Fibroblast of lung (primary cell): ENCODE measurements around the gene JAKMIP1. TPM values are rescaled to one million over a fixed set of nuclear protein-coding genes. Genes with fewer than 3 reads are reported as not detected.

Experiments
- DNase-seq, 2 donors: peaks; one replicate each; pipeline versions ENCODE4 v3.0.0 to v3.0.0-alpha.2; 2010; ENCODE audit warnings: low read depth in 2 of 2
- H2AFZ ChIP-seq: 2 replicates; pipeline ENCODE4 v1.5.1; 2012; ENCODE audit warnings: low read length, control low read depth, inconsistent platforms
- H3K27ac ChIP-seq: 2 replicates; pipeline ENCODE4 v1.5.1; 2011; ENCODE audit warnings: low read length, control low read depth; ENCODE audit not compliant: insufficient read depth
- H3K27me3 ChIP-seq: 2 replicates; pipeline ENCODE4 v1.5.1; 2011; ENCODE audit warnings: mild to moderate bottlenecking, low read length; ENCODE audit not compliant: control insufficient read depth, insufficient read depth
- H3K36me3 ChIP-seq: 2 replicates; pipeline ENCODE4 v1.5.1; 2011; ENCODE audit warnings: low read length; ENCODE audit not compliant: control insufficient read depth, insufficient read depth
- H3K4me1 ChIP-seq: 2 replicates; pipeline ENCODE4 v1.5.1; 2011; ENCODE audit warnings: low read length; ENCODE audit not compliant: control insufficient read depth, insufficient read depth; ENCODE audit errors: extremely low read depth
- H3K4me2 ChIP-seq: 2 replicates; pipeline ENCODE4 v1.5.1; 2011; ENCODE audit warnings: low read length, control low read depth; ENCODE audit not compliant: insufficient read depth; ENCODE audit errors: extremely low read depth
- H3K4me3 ChIP-seq, 4 experiments: fragments of 200-600 bp in 1 of 4; sonication (generic) in 1 of 4; replicated peaks in 1 of 4; 2 replicates each; pipeline ENCODE4 v1.5.1; 2011 to 2016; ENCODE audit warnings: low read length in 4 of 4, low read depth in 3 of 4, mild to moderate bottlenecking in 3 of 4, control low read depth in 2 of 4, inconsistent platforms in 1 of 4, mixed read lengths in 1 of 4; ENCODE audit not compliant: insufficient read depth in 1 of 4; ENCODE audit errors: control extremely low read depth in 1 of 4
- H3K79me2 ChIP-seq: 2 replicates; pipeline ENCODE4 v1.5.1; 2012; ENCODE audit warnings: mild to moderate bottlenecking, low read length, inconsistent platforms; ENCODE audit not compliant: control insufficient read depth, insufficient read depth
- H3K9ac ChIP-seq: 2 replicates; pipeline ENCODE4 v1.5.1; 2011; ENCODE audit warnings: mild to moderate bottlenecking, low read length, control low read depth; ENCODE audit not compliant: insufficient read depth
- H3K9me3 ChIP-seq: 2 replicates; pipeline ENCODE4 v1.5.1; 2012; ENCODE audit warnings: low read depth, low read length; ENCODE audit not compliant: control insufficient read depth, insufficient read depth
- H4K20me1 ChIP-seq: 2 replicates; pipeline ENCODE4 v1.5.1; 2011; ENCODE audit warnings: low read length; ENCODE audit not compliant: control insufficient read depth, insufficient read depth; ENCODE audit errors: extremely low read depth
- EZH2 ChIP-seq: IDR thresholded peaks from 2 replicates; pipeline ENCODE4 v1.5.1; 2012; ENCODE audit warnings: low read length, control low read depth, mild to moderate bottlenecking; ENCODE audit errors: missing control alignments
- polyA plus RNA-seq, 2 donors: library from polyadenylated mRNA; depleted of rRNA in 1 of 2; stranded (reverse) in 1 of 2; unstranded in 1 of 2; fragments of >200 nt; gene quantifications; 2 replicates each; pipeline ENCODE4 v1.2.1, GENCODE V29; 2011 to 2012; ENCODE audit warnings: missing spikeins in 1 of 2
- total RNA-seq: library from RNA; depleted of rRNA; stranded (reverse); fragments of >200 nt; gene quantifications from 2 replicates; pipeline ENCODE4 v1.2.1, GENCODE V29; 2014
- TF ChIP-seq, protein P1 (sequence below), 2 donors: IDR thresholded peaks in 1 of 2; conservative IDR thresholded peaks in 1 of 2; 1 replicate in 1 of 2; 2 replicates in 1 of 2; pipeline ENCODE4 v1.5.1; 2011 to 2012; ENCODE audit warnings: low read length in 2 of 2, control low read depth in 1 of 2, inconsistent platforms in 1 of 2, low read depth in 1 of 2, mild to moderate bottlenecking in 1 of 2

JAKMIP1 gene
- total and polyA plus RNA-seq, 2 donors (not counting 1 experiment from before 2014, with no cell fraction given), result not detected

DNA sequence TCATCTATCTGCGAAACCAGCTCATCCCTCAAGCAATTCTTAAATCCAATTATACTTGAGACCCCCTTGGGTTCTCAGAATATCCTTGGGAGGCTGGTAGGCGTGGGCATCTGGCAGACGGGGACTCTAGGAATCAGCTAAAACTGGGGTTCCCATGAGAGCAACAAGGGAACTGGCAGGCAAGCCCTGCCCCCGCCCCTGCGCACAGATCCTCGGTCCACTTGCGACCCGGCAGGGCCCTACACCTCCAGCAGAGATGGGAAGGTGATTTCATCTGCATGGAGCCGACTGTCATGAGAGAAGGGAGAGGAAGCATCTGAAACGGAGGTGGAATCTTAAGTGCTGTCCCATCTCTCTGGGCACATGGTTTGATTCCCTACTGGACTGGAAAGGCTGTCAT is 172.2 kb downstream of the JAKMIP1 start:
- Histone ChIP-seq H3K36me3 (no peaks in the 10 kb centered on the region), H3K4me3 (no peak overlapping the region), H4K20me1 (no peaks in the 10 kb centered on the region), H3K4me2 (no peak overlapping the region), H3K4me1 (no peaks in the 10 kb centered on the region), H3K9me3 (no peaks in the 10 kb centered on the region), H3K79me2 (no peaks in the 10 kb centered on the region), H3K9ac (no peak overlapping the region), H3K27me3 (no peaks in the 10 kb centered on the region), H3K27ac (no peak overlapping the region), H2AFZ (no peak overlapping the region)
- TF ChIP-seq EZH2, result no peak
- TF ChIP-seq, protein P1, sequence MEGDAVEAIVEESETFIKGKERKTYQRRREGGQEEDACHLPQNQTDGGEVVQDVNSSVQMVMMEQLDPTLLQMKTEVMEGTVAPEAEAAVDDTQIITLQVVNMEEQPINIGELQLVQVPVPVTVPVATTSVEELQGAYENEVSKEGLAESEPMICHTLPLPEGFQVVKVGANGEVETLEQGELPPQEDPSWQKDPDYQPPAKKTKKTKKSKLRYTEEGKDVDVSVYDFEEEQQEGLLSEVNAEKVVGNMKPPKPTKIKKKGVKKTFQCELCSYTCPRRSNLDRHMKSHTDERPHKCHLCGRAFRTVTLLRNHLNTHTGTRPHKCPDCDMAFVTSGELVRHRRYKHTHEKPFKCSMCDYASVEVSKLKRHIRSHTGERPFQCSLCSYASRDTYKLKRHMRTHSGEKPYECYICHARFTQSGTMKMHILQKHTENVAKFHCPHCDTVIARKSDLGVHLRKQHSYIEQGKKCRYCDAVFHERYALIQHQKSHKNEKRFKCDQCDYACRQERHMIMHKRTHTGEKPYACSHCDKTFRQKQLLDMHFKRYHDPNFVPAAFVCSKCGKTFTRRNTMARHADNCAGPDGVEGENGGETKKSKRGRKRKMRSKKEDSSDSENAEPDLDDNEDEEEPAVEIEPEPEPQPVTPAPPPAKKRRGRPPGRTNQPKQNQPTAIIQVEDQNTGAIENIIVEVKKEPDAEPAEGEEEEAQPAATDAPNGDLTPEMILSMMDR (conservative IDR thresholded peaks at IDR 0.05 in 1 of 2, IDR thresholded peaks at IDR 0.05 in 1 of 2; ENCODE audit: low read depth in 1 of 2, low read length in 2 of 2), result no peak
- DNase-seq, result no peak

DNA sequence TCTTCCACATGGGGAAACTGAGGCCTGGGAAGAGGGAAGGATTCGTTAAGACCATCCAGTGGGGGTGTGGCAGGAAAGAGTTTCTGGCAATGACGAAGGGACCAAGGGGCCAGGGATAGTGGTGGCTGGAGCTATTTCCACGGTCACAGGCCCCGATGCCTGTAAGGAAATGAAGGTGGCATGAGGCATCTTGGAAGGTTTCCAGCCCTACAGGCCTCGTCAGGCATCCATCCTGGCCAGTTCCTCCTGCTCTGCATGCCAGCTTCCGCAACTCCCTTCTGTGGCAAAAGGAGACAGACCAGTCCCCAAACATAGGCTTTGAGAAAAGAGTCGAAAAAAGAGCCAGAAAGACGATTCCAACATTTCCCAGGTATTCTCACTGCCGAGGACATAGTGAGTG is 173.0 kb downstream of the JAKMIP1 start:
- H3K4me1 ChIP-seq, result no peaks in the 10 kb centered on the region
- no peak for DNase-seq
- no peak overlapping the region for H2AFZ ChIP-seq
- H3K9ac ChIP-seq, result no peak overlapping the region
- H3K27ac ChIP-seq, result no peak overlapping the region
- H3K4me3 ChIP-seq, result no peak overlapping the region
- H4K20me1 ChIP-seq, result no peaks in the 10 kb centered on the region
- no peak overlapping the region for H3K4me2 ChIP-seq
- no peaks in the 10 kb centered on the region for H3K9me3 ChIP-seq
- no peaks in the 10 kb centered on the region for H3K79me2 ChIP-seq
- TF ChIP-seq, protein P1 (conservative IDR thresholded peaks at IDR 0.05 in 1 of 2, IDR thresholded peaks at IDR 0.05 in 1 of 2; ENCODE audit: low read depth in 1 of 2, low read length in 2 of 2), result no peak
- TF ChIP-seq EZH2, result no peak
- no peaks in the 10 kb centered on the region for H3K27me3 ChIP-seq
- H3K36me3 ChIP-seq, result no peaks in the 10 kb centered on the region

DNA sequence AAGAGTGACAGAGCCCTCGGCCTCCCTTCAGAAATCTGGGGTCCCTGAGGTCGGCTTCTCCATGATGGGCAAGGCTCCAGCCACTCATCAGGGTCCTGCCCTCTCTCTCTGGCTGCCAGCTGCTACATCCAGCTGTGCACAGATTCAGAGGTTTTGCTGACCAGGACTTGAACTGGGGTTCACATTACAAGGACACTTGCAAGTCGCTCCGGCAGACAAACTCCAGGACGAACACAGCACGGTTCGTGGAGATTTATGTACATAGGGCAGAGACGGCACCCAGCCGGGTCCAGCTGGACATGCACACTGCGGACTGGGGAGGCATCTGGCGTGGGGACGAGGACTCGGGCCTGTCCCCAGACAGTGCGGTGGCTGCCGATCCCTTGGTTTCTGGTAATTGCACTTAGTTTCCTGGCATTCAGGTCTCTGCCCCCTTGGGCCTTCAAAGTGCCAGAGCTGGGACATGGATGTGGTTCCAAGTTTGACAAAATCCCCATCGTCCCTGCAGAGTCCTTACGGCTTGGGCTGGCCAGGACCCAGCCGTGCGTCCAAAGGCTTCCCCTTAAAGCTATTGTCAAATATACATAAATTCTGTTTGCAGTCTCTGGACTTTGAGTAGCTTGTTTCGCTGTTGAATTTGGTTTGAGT is 175.9 kb downstream of the JAKMIP1 start:
- DNase-seq, result no peak
- Histone ChIP-seq H3K27ac (no peak overlapping the region), H3K79me2 (no peaks in the 10 kb centered on the region), H3K36me3 (no peaks in the 10 kb centered on the region), H3K27me3 (no peaks in the 10 kb centered on the region), H3K4me3 (no peak overlapping the region), H3K4me1 (no peaks in the 10 kb centered on the region), H3K9ac (no peak overlapping the region), H2AFZ (no peak overlapping the region), H3K4me2 (no peak overlapping the region), H3K9me3 (no peaks in the 10 kb centered on the region), H4K20me1 (no peaks in the 10 kb centered on the region)
- TF ChIP-seq, protein P1 (conservative IDR thresholded peaks at IDR 0.05 in 1 of 2, IDR thresholded peaks at IDR 0.05 in 1 of 2; ENCODE audit: low read depth in 1 of 2, low read length in 2 of 2), result no peak
- TF ChIP-seq EZH2, result no peak
